LNCAP (cell line): Measurements from ENCODE around the gene ZSWIM2.

Source experiments
- CTCF ChIP-seq: fragments of 450-650 bp; IDR thresholded peaks from 2 replicates; pipeline ENCODE4 v1.5.1; 2017; ENCODE audit warnings: mild to moderate bottlenecking

The ZSWIM2 gene

GRCh38 chr2:186780701-186781316 is 68.2 kb downstream of the ZSWIM2 start:
- TF ChIP-seq CTCF = peak; percentile 59; the same call in 1 of the 2 replicates
